ENCODE results near the gene GBX2. TPM values are rescaled to one million over a fixed set of nuclear protein-coding genes. Genes with fewer than 3 reads are reported as not detected.

Gene GBX2
- total RNA-seq, 1 experiment from 2014 or later: 5.9 TPM

DNA sequence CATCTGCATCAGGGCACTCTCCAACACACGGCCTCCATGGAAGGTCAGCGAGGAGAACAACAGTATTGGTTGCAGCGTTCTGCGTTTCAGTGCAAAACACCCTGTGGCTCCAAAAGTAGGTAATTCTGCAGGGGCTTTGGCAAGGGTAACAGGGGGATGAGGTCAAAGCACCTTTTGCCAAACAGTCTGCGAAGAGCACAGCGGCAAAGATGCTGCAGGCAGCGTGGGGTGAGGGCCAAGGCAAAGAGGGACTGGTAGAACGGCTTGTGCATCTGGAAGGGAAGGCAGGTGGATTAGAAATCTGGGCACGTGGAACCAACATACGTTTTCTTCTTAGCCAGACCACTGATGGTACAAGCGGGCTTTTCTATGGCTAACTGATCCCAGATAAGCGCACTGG lies 26.6 kb upstream of the GBX2 start:
- ChIA-PET POLR2A (no interaction called here), CTCF (interaction anchor here (1.1 kb wide), 1 partner anchor 13 kb away, joined by 4 read pairs; no protein-coding TSS in a partner anchor), RAD21 (ENCODE audit: low non-redundant PET in 1 of 2, low total read pairs in 2 of 2, uncharacterized antibody in 2 of 2, unreplicated experiment in 2 of 2) (no interaction called here)
- no peaks in the 10 kb centered on the region for H3K4me1 ChIP-seq (ENCODE audit: control insufficient read depth in 1 of 2, insufficient read depth in 2 of 2, low read length in 2 of 2)
- H3K27ac ChIP-seq (ENCODE audit: low read depth, low read length): no peak overlapping the region
- no peak overlapping the region for H2AFZ ChIP-seq (ENCODE audit: low read depth, low read length, poor library complexity, severe bottlenecking)
- TF ChIP-seq, protein P1, sequence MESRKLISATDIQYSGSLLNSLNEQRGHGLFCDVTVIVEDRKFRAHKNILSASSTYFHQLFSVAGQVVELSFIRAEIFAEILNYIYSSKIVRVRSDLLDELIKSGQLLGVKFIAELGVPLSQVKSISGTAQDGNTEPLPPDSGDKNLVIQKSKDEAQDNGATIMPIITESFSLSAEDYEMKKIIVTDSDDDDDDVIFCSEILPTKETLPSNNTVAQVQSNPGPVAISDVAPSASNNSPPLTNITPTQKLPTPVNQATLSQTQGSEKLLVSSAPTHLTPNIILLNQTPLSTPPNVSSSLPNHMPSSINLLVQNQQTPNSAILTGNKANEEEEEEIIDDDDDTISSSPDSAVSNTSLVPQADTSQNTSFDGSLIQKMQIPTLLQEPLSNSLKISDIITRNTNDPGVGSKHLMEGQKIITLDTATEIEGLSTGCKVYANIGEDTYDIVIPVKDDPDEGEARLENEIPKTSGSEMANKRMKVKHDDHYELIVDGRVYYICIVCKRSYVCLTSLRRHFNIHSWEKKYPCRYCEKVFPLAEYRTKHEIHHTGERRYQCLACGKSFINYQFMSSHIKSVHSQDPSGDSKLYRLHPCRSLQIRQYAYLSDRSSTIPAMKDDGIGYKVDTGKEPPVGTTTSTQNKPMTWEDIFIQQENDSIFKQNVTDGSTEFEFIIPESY (IDR thresholded peaks at IDR 0.05; ENCODE audit: extremely low read depth, insufficient replicate concordance, low read length): no peak
- TF ChIP-seq SRF (IDR thresholded peaks at IDR 0.05; ENCODE audit: low read depth) (no peak), EZH2phosphoT487 (IDR thresholded peaks at IDR 0.05; ENCODE audit: borderline replicate concordance) (no peak), JUND (IDR thresholded peaks at IDR 0.05) (no peak), SIN3A (IDR thresholded peaks at IDR 0.05; ENCODE audit: low read depth) (no peak), ZFX (IDR thresholded peaks at IDR 0.05) (no peak), TCF7L2 (IDR thresholded peaks at IDR 0.05; ENCODE audit: borderline replicate concordance, extremely low read depth, insufficient read depth, insufficient read length) (no peak), CEBPB (IDR thresholded peaks at IDR 0.05; ENCODE audit: low read depth) (no peak), EGR1 (IDR thresholded peaks at IDR 0.05; ENCODE audit: low read depth) (no peak), ELF1 (IDR thresholded peaks at IDR 0.05; ENCODE audit: borderline replicate concordance, low read depth) (no peak), CBX3 (IDR thresholded peaks at IDR 0.05; ENCODE audit: low read depth) (no peak), SP1 (IDR thresholded peaks at IDR 0.05; ENCODE audit: low read depth) (no peak), FOSL1 (IDR thresholded peaks at IDR 0.05; ENCODE audit: low read depth) (no peak), POLR2AphosphoS5 (IDR thresholded peaks at IDR 0.05; ENCODE audit: low read depth, low read length) (no peak)
- TF ChIP-seq, protein P2, sequence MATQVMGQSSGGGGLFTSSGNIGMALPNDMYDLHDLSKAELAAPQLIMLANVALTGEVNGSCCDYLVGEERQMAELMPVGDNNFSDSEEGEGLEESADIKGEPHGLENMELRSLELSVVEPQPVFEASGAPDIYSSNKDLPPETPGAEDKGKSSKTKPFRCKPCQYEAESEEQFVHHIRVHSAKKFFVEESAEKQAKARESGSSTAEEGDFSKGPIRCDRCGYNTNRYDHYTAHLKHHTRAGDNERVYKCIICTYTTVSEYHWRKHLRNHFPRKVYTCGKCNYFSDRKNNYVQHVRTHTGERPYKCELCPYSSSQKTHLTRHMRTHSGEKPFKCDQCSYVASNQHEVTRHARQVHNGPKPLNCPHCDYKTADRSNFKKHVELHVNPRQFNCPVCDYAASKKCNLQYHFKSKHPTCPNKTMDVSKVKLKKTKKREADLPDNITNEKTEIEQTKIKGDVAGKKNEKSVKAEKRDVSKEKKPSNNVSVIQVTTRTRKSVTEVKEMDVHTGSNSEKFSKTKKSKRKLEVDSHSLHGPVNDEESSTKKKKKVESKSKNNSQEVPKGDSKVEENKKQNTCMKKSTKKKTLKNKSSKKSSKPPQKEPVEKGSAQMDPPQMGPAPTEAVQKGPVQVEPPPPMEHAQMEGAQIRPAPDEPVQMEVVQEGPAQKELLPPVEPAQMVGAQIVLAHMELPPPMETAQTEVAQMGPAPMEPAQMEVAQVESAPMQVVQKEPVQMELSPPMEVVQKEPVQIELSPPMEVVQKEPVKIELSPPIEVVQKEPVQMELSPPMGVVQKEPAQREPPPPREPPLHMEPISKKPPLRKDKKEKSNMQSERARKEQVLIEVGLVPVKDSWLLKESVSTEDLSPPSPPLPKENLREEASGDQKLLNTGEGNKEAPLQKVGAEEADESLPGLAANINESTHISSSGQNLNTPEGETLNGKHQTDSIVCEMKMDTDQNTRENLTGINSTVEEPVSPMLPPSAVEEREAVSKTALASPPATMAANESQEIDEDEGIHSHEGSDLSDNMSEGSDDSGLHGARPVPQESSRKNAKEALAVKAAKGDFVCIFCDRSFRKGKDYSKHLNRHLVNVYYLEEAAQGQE (IDR thresholded peaks at IDR 0.05; ENCODE audit: low read depth): no peak
- TF ChIP-seq, protein P3, sequence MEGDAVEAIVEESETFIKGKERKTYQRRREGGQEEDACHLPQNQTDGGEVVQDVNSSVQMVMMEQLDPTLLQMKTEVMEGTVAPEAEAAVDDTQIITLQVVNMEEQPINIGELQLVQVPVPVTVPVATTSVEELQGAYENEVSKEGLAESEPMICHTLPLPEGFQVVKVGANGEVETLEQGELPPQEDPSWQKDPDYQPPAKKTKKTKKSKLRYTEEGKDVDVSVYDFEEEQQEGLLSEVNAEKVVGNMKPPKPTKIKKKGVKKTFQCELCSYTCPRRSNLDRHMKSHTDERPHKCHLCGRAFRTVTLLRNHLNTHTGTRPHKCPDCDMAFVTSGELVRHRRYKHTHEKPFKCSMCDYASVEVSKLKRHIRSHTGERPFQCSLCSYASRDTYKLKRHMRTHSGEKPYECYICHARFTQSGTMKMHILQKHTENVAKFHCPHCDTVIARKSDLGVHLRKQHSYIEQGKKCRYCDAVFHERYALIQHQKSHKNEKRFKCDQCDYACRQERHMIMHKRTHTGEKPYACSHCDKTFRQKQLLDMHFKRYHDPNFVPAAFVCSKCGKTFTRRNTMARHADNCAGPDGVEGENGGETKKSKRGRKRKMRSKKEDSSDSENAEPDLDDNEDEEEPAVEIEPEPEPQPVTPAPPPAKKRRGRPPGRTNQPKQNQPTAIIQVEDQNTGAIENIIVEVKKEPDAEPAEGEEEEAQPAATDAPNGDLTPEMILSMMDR (IDR thresholded peaks at IDR 0.05 in 2 of 3, conservative IDR thresholded peaks at IDR 0.05 in 1 of 3; ENCODE audit: borderline replicate concordance in 1 of 3, insufficient read depth in 1 of 3, low read depth in 2 of 3, low read length in 2 of 3): no peak
- TF ChIP-seq, protein P4, sequence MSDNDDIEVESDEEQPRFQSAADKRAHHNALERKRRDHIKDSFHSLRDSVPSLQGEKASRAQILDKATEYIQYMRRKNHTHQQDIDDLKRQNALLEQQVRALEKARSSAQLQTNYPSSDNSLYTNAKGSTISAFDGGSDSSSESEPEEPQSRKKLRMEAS (IDR thresholded peaks at IDR 0.05): no peak
- TF ChIP-seq, protein P5, sequence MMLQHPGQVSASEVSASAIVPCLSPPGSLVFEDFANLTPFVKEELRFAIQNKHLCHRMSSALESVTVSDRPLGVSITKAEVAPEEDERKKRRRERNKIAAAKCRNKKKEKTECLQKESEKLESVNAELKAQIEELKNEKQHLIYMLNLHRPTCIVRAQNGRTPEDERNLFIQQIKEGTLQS (IDR thresholded peaks at IDR 0.05): no peak
- H3K9me3 ChIP-seq (ENCODE audit: control insufficient read depth in 1 of 2, insufficient read depth in 1 of 2, low read depth in 1 of 2, low read length in 2 of 2): no peaks in the 10 kb centered on the region
- no peak overlapping the region for H3K4me3 ChIP-seq (replicated peaks in 1 of 2; ENCODE audit: low read depth in 1 of 2, low read length in 2 of 2)
- intact Hi-C loops (cut with micrococcal nuclease): loop anchor here (10.0 kb wide), 1 partner anchor 870 kb away; no protein-coding TSS in a partner anchor
- DNase-seq (ENCODE audit: low read depth, low spot score) (no peak), ATAC-seq (no peak)
- BruUV-seq (replicated peaks): no TSS peak
- no peaks in the 10 kb centered on the region for H3K27me3 ChIP-seq (ENCODE audit: insufficient read depth, low read length)
- no peak overlapping the region for H3K4me2 ChIP-seq (ENCODE audit: low read length)
- H4K20me1 ChIP-seq (ENCODE audit: insufficient read depth): no peaks in the 10 kb centered on the region
- no peak overlapping the region for H3K9ac ChIP-seq (ENCODE audit: low read length)
- no peaks in the 10 kb centered on the region for H3K9me2 ChIP-seq (ENCODE audit: insufficient read depth)
- peaks cover 13% of the 10 kb centered on the region; the same call in 1 of the 2 replicates for H3K79me2 ChIP-seq (ENCODE audit: insufficient read depth, low read length)
- H3K36me3 ChIP-seq (ENCODE audit: control insufficient read depth in 1 of 2, insufficient read depth in 2 of 2, low read length in 2 of 2): no peaks in the 10 kb centered on the region
